ELR (cell line): Measurements from ENCODE around the gene ZNF362.
"Not testable (repeated sequence)": the region's sequence is repeated elsewhere in the genome, so short reads cannot be mapped to it uniquely, and the experiment has no call there.

ENCODE experiments used
- DNase-seq: peaks from one replicate; pipeline ENCODE4 v3.0.0-alpha.2; 2015; ENCODE audit warnings: low read depth

ZNF362 gene

DNA sequence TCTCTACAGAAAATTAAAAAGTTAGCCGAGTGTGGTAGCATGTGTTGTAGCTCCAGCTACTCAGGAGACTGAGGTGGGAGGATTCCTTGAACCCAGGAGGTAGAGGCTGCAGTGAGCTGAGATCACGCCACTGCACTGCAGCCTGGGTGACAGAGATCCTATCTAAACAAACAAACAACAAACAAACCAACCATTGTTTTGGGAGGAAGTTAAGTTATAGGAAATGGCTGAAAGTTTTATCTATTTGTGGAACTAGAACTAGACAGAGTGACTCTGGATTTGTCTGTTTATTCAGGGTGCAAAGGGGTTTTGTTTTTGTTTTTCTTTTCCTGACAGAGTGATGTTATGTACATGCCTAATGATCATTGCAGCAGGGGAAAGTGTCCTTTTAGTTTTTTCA is 31.0 kb downstream of the ZNF362 start:
- no peak for DNase-seq

DNA sequence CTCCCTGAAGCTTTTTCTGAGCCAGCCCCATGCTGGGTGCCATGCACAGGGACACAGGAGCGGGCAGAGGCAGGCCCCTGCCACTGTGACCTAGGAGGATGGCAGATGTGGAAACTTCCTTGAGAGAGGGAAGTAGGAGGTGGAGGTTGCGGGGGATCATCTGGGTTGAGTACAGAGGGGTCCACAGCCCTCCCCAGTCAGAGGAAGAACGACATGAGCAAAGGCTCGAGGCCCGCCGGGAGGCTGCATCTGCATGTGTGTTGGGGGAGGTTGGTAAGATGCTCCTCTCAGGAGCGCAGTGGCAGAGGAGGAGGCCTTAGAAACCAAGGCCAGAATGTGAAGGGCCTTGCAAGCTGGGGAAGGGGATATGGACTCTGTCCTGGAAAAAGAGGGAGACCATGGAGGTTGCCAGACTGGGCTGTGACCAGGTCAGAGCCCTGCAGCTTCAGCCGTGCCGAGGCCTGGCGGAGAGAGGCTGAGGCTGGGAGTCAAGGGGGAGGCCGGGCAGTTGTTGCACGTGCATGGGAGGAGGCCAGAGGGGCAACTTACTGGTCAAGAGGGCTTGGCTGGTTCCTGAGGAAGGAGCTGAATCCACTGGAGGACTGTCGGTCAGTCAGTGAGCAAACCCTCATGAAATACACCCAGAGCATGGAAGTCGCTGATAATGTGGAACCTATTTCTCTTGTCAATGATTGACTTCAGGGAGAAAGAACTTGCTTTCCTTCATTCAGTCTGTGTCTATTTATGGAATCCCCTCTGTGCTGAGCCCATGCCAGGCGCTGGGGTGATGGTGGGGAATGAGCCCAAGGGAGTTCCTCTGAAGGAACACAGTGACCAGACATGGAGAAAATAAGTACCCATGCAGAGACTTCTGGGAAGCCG is 32.9 kb downstream of the ZNF362 start:
- no peak for DNase-seq

DNA sequence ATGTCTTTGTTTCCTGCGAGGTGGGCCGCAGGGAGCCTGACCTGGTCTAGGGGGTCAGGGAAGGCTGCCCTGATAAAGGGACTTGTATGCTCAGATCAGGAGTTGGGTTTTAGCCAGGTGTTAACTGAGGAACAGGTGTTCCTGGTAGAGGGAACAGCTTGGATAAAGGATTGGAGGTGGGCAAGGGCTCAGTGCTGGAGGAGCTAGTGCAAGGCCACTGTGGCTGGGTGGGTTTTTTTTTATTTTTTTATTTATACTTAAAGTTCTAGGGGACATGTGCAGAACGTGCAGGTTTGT is 33.5 kb downstream of the ZNF362 start:
- no peak for DNase-seq

DNA sequence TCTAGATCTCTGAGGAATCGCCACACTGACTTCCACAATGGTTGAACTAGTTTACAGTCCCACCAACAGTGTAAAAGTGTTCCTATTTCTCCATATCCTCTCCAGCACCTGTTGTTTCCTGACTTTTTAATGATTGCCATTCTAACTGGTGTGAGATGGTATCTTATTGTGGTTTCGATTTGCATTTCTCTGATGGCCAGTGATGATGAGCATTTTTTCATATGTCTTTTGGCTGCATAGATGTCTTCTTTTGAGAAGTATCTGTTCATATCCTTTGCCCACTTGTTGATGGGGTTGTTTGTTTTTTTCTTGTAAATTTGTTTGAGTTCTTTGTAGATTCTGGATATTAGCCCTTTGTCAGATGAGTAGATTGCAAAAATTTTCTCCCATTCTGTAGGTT is 34.3 kb downstream of the ZNF362 start:
- not testable (repeated sequence) for DNase-seq

DNA sequence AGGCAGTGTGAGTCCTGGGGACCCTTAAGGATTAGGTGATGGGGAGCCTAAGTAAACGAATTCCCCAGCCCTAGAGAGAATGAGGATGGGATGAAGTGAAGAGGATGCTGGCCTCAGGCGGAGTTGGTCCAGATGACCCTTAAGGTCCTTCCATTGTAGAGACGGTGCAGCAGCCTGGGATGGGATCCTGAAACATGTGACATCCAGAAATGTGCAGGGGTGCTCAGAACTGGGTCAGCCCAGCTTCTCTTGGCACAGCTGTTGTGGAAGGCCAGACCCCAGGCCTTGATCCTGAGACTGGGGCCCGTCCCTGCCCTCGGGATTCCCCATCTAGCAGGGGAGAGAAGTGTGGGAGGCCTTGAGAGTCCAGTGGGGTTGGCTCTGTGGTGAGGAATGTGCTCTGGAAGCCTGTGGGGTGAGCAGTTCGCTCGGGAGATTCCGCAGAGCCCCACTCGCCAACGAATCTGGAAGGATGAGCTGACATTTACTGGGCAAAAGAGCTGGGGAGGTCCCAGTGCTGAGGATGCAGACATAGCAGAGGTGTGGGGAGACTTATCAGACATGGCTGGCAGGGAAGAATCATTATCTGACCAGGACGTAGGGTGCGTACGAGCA is 36.5 kb downstream of the ZNF362 start:
- DNase-seq, result no peak

DNA sequence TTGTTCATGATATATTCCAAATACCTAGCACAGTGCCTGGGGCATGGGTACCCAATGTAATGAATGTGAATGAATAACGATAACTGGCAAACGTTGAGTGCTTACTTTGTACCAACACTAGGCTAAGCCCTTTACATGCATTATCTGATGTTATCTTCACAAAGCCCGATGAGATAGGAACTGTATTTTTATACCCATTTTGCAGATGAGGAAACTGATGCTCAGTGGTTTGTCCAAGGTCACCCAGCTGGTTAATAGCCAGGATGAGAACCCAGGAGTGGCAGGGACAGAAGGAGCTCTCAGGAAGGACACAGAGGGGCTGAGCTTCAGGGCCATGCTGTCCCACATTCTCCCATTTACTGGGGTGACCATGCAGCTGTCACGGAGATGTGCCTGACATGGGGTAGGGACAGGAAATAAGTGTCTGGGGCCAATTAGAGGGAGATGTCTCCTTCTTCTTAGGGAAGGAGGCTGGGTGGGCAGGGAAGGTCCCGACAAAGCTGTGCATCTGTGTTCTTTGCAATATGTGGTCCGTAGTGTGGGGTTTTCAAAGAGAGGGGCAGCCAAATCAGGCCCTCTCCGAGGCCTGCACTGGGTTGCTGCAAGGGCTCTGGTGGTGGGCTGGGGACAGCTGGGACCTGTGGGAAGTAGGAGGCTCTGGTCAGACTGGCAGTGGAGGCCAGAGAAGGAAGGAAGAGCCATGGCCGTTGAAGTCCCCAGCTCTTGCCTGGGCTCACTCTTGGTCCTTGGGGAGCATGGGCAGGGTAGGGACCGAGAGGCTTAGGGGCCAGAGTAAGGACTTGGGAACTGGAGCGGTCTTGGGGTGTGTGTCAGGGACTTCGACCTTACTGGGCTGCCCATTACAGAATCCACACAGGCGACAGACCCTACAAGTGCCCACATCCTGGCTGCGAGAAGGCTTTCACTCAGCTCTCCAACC is 38.0 kb downstream of the ZNF362 start:
- no peak for DNase-seq

DNA sequence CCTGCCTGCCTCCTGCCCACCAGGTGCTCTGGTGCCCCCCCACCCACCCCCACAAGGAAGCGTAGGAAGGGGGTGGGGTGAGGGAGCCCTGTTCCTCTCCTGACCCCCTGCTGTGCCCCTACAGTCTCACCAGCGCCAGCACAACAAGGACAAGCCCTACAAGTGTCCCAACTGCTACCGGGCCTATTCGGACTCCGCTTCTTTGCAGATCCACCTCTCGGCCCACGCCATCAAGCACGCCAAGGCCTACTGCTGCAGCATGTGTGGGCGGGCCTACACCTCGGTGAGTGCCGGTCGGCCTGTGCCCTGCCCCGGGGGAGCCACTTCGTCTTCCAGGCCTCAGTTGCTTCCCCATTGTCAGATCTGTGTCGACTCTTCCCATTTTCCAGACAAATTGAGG is 38.7 kb downstream of the ZNF362 start:
- DNase-seq, result no peak

DNA sequence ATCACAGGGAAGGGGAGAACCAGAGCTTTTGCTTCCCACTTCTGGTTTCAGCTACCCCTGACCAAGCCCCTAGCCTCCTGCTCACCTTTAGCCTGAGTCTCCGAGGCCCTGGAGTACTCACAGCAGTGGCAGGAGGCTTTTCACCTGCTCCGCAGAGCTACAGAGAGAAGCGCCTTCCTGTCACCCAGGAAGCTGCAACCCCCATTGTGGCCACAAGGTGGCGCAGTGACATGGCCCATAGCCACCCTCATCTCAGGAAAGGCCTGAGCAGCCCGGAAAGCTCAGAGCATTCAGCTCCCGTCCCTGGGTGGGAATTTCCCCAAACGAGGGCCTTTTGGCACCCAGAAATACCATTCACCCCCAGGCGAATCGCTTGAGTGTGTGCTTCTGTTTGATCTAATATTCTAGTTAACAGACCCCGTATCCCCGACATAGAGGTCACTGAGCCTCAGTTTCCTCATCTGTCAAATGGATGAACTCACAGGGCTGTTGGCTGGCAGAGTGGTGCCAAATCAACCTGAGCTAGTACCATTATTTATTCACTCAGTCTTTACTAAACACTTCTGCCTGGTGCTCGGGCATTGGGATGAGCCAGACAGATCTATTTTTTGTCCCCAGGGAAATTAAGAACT is 39.3 kb downstream of the ZNF362 start:
- peak; percentile 86 for DNase-seq

DNA sequence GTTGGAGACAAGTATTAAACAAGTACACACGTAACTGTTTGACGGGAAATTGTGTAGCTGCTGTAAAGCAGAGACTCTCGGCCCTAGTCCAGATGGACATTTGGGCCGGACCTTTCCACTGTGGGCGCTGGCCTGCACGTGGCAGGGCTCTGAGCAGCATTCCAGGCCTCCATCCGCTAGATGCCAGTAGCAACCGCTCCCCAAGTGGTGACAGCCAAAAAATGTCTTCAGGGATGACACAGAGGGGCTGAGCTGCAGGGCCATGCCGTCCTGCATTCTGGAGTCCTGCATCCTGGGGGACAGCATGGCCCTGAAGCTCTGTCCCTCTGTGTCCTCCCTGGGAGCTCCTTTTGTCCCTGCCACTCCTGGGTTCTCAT is 39.8 kb downstream of the ZNF362 start:
- no peak for DNase-seq

DNA sequence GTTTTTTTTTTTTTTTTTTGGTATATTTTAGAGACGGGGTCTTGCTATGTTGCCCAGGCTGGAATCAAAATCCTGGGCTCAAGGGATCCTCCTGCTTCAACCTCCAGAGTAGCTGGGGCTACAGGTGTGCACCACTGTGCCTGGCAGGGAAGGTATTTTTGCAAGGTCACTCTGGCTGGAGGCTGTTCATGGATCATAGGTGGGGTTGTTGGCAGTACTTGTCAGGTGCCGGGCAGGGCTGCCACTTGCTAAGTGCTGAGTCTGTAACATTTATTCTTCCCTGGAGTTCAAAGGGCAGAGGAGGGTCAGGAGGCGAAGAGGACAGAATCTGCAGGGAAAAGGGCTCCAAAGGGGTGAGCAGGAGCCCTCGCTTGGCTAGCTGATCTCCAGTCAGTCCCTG is 40.5 kb downstream of the ZNF362 start:
- no peak for DNase-seq

DNA sequence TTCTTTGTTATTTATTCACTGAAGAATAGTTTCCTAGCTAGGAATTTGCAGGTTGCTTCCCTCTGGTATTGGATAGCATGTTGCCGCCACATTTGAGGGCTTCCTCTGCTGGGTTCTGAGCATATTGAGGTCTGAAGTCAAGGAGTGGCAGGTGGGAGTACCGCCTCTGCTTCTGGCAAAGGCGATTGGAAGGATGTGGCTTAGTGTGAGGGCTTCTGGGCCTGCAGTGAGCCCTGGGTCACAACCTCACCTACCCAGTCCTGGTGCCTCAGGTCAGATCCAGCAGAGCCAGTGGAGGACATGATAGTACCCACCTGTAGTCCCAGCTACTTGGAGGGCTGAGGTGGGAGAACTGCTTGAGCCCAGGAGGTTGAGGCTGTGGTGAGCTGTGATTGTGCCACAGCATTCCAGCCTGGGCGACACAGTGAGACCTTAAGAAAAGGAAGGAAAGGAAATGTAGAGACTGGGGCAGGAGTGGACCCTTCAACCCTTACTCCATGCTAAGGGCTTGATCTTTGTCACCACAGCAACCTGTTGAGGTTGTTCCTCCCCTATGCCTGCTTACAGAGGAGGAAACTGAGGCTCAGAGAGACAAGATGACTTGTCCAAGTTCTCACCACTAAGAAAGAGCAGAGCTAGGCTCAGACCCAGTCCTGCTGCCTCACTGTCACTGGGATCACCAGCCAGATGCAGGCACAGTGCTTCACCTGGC is 41.8 kb downstream of the ZNF362 start:
- DNase-seq, result no peak

DNA sequence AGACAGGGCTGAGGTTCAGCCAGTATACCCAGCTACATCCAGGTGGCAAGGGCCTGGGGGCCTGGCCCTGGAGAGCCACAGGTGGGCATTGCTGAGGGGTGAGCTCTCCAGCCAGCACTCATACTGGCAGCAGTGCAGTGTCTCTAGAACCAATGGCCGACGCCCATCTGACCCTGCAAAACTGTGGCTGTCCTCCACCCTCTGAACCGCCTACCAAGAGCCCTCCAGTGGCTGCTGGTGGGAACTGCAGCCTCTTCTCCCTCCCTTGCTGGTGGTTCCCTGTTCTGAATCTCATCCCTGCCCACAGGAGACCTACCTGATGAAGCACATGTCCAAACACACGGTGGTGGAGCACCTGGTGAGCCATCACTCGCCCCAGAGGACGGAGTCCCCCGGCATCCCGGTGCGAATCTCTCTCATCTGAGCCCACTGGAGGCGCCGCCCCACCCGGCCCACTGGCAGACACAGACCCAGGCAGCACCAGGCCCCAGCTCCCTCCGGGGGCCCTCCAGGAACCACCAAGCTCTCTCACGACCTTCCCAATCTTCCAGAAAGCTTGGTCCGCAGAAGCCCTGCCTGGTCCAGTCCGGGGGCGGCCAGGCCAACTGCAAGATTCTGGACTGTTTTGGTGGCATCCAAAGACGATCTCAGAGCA is 42.5 kb downstream of the ZNF362 start:
- DNase-seq, result peak; percentile 79

DNA sequence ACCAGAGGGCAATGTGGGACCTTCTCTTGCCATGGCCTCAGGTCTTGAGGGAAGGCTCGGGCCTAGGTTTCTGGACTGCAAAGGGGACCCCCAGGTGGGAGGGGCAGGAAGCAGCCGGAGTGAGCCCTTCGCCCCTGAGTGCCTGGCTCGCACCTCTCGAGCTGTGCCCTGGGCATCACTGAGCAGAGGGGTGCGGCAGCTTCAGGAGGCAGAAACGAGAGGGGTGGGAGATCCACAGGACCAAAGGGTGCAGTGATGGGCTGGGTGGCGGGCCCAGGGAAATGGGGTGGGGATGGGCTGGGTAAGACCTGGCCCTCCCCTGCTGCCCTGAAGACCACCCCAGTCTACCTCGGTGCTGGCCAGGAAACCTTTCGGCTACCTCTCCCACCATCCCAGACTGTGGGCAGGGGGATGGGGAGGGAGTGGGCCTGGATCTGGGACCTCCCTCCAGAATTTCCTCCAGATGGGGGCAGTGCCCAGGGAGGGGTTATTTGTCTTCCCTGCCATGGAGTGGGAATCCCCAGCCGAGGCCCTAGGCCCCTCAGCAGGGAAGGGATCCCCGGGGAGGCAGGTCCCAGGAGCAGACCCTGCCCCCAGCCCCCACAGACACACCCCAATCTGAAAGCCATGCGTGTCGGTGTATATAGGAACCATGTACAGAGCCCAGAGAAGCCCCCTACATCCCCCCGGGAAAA is 43.3 kb downstream of the ZNF362 start:
- DNase-seq, result no peak

DNA sequence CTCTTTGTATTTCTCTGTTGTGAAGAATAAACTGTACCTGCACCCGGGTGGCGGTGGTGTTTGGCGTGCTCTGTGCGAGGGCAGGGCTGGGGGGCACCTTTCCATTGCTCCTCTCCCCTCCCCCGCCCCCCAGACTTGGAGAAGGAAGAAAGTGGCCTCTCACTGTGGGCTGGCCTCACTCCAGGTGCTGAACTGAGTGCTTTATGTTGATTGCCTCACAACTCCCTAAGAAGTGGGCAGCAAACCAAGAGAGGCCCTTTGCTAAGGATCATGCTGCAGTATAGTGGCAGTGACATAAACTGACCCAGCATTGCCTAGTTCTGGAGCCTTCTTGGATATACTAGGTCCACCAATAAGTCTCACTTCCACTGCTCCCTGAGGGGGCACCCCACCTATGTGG is 44.4 kb downstream of the ZNF362 start:
- DNase-seq, result no peak

DNA sequence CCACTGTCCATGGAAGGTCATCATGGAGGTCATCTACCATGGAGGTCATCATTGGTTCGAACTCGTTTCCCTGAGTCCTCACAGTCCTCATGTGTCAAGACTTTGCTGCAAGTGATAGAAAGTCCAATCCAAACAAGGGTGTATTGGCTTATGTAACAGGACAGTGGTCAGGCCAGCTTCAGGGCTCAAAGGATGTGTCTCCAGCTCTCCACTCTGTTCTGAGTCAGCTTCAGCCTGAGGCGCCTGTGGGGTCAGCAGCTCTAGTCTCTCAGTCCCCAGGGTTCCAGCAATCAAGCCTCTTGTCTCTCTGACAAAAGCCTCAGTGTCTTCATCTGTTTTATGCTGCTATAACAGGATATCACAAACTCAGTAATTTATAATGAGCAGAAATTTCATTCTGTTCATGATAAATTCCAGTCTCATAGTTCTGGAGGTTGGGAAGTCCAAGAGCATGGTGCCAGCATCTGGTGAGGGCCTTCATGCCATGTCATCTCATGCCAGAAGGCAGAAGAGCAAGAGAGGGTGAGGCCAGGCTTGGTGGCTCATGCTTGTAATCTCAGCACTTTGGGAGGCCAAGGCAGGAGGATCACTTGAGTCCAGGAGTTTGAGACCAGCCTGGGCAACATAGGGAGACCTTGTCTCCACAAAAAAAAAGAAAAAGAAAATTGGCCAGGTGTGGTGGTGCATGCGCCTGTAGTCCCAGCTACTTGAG is 45.1 kb downstream of the ZNF362 start:
- DNase-seq, result peak; percentile 68

DNA sequence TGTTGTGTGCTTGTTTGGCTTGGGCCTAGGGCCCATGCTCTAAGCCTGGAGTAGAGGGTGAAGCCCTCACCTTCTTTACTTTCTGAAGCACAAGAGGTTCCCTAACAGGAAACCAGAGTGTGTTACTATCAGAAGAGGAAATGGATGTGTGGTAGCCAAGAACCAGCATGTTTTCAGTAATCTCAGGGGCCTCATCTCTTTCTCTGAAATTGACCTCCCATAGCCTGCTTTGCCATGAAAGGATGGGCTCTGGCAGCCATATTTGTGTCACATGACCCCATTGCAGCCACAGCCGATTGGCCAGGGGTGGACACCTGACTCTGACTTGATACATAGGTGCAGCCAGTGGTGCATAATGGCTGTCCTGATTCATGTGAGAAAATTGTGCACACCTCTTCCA is 46.0 kb downstream of the ZNF362 start:
- no peak for DNase-seq

DNA sequence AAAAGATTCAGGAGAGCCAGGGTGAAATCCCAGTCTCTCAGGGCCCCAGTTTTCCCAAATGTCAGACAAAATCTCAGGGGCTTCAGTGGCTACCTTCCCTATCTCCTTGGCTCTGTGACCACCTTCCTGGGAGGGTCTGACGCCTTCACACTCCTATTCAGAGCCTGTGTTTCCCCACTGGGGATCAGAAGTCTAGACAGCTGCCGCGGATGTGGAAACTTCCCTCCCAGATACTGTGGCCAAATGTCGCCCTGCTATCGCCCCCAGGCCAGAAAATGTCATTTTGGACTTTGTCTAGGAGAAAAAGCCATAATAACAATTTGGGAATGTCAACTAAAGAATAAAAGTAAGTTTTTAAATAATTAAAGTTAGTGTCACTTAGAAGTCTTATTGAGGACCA is 48.7 kb downstream of the ZNF362 start:
- no peak for DNase-seq

DNA sequence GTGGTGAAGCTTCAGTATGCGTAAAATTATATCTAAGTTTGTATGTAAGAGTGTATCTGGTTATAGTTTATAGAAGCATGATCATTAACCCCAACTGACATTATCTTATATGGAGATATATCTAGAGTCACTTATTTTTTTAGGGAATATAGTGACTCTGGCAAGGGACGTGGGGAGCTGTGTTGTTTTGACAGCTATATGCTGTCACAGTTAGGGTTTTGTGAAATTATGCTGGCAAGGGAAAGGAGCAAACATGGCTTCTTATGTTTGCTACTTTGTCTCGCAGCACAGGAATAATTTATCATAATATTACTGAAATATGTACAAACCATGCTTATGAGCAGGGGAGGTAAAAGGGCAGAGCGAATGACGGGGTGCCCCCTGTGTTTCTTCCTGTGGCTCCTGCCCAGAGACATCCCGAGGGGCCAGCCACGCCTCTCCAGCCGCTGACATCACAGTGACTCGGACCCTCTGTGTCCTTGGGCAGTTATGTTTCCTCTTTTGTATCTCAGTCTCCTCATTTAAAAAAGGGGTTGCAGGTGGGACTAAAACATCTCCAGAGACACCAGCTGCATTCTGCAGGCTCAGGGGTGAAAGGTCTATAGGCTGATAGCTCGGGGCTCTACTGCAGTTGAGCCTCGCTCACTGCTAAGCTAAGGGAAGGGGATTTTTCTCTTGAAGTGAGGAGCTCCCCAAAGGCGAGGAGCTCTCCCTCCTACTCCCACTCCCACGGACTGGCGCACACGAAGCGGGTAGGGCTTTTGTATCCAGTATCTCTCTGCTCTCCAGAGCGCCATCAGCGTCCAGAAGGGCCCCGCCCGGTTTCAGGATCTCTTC is 49.7 kb downstream of the ZNF362 start:
- DNase-seq, result no peak
